ENCODE measurements around the gene TACO1. TPM values are rescaled to one million over a fixed set of nuclear protein-coding genes. Genes with fewer than 3 reads are reported as not detected.

TACO1 gene
- 10.1 TPM for total RNA-seq

DNA sequence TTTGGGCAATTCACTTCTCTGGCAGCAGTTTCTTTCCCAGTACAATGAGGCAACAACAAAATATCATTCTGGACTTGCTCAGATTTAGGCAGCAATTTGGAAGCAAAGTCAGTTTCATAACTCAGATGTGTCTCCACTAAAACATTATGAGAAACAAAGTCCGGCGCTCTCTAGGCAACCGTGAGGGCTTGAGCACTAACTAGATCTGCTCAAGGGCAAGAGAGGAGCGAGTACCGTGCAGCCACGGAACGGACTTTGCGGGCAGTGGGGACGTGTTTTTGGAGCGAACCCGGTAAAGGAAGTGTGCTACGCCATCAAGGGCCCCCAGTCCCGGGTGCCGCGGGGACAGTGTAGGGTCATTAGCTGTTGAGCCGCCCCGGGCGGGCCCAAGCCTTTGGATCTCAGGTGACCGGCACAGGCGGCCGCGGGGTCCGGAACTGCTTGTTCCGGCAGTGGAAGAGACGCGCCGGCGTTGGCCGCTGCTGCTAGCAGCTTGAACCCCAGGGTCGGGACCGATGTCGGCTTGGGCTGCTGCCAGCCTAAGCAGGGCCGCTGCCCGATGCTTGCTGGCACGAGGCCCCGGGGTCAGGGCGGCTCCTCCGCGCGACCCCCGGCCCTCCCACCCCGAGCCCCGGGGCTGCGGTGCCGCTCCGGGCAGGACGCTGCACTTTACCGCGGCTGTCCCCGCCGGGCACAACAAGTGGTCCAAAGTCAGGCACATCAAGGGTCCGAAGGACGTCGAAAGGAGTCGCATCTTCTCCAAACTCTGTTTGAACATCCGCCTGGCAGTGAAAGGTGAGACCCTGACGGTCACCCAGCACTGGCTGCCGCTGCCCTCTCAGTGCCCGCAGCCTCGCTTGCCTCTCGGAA lies at the start of gene TACO1:
TSS of gene TACO1 (plus strand) at position 327 of the 870 bp plus-strand sequence. CDS start at position 516, 189 bp downstream.

DNA sequence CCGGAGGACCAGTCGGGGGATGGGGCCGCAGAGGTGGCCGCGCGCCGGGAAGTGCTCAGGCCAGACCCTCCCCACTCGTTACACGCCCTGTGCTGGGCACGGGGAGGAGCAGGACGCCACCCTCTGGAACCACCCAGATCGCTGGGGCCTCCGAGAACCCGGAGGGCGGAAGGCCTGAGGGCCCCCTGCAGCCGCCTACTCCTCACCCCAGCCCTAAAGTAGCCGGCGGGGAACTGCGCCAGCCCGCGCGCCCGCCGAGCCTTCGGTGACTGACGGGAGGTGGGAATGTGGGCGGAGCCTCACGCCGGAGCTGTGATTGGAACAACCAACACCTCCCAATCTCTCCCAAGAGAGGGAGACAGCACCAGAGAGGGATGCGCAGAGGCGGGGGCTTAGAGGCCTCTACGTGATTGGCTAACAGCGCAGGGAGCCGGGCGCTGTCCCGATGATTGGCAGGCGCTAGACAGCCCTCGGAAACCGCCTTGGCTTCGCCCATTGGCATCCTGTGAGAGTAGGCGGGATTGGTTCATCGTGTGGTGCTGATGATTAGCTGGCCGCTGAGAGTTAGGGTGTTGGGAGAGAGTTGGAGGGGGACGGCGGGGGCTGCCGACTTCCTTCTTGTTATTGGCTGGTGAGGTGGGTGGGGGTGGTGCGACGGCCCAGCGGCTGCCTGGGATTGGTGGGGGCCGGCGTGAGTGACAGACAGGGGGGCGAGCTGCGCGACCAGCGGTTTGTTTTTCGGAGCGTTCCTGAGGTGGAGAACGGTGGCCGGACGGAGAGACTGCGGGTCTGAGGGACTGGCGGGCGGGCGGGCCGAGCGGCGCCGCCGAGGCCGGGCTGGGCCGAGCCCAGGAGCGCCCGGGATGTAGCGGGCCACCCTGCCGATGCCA lies 21.2 kb downstream of the TACO1 start, which contains the start of gene MAP3K3:
TSS of gene MAP3K3 (plus strand) at position 734 of the 890 bp plus-strand sequence. CDS start 343 bp downstream, outside the sequence.

Small RNA genes within 50 kb of the gene (small RNA-seq; reads per million reads assigned to genes)
- not detected for gene RNU6-288P

Other genes with a start within 250 kb of the TACO1 start
- gene CYB561, start 154.6 kb upstream of the TACO1 start, total RNA-seq: 61.6 TPM
- 6.9 TPM for gene ACE, start 123.8 kb upstream of the TACO1 start, total RNA-seq
- gene KCNH6, start 77.5 kb upstream of the TACO1 start, total RNA-seq: 0.69 TPM
- 51.0 TPM for gene DCAF7, start 50.4 kb upstream of the TACO1 start, total RNA-seq
- 19.4 TPM for gene MAP3K3, start 21.5 kb downstream of the TACO1 start, total RNA-seq
- 12.5 TPM for gene LIMD2, start 99.2 kb downstream of the TACO1 start, total RNA-seq
- gene STRADA, start 140.9 kb downstream of the TACO1 start, total RNA-seq: 32.3 TPM
- 65.3 TPM for gene CCDC47, start 172.7 kb downstream of the TACO1 start, total RNA-seq
- gene DDX42, start 173.3 kb downstream of the TACO1 start, total RNA-seq: 82.4 TPM
- 78.0 TPM for gene PSMC5, start 226.5 kb downstream of the TACO1 start, total RNA-seq
- gene FTSJ3, start 226.8 kb downstream of the TACO1 start, total RNA-seq: 29.3 TPM
- gene SMARCD2, start 241.8 kb downstream of the TACO1 start, total RNA-seq: 11.5 TPM

All from diencephalon (tissue), 1 donor.